ENCODE data around the gene ELAVL4.
A peak's percentile ranks its signal among the peaks of the same experiment; 100 is the strongest.

Gene ELAVL4

DNA sequence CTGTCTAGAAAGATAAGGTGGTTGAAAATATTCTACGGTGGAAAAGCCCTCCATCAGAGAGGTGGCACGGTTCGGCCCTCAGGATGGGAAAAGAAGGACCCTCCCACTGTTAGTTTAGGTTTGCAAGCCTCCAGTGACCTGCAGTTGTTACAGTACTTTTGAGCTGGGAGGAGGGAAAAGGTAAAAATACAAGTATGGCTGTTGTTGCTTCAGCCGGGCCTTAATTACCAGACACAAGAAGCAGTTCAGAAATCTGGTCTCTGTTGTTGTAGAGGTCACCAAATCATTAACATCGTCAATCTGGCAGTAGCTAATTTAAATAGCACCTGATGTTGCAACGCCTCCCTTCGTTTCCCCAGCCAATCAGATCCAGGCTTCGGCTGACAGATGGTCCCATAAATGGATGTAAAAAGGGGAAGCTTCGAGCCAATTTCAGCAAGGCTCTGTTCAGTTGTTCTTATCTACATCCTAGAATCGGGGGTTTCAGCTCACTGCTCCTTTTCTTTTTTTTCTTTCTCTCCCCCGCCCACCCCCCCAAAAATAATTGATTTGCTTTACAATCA is at the start of gene ELAVL4:
Gene ELAVL4, plus strand, starts transcription at position 424 of the 563 bp plus-strand sequence. CDS start 270 bp downstream, outside the sequence.
- no peak for DNase-seq

DNA sequence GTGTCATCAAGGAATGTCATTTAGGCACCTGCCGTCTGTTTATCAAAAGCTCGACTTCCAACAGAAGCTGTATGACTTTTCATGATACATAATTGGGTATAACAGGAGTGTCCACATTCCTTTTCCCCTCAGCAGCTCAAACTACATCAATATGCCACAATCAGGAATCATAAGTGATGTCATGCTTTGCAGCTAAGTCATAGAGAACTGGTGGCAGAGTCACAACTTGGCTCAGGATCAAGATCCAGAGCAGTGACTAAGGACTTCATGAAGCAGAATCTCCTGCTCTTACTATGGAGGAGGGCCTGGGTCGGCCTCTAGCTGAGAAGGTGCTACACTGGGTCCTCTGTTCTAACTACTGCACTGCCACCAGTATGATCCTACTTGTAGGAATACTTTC is 48.4 kb upstream of the ELAVL4 start:
- peak; percentile 13 for DNase-seq

DNA sequence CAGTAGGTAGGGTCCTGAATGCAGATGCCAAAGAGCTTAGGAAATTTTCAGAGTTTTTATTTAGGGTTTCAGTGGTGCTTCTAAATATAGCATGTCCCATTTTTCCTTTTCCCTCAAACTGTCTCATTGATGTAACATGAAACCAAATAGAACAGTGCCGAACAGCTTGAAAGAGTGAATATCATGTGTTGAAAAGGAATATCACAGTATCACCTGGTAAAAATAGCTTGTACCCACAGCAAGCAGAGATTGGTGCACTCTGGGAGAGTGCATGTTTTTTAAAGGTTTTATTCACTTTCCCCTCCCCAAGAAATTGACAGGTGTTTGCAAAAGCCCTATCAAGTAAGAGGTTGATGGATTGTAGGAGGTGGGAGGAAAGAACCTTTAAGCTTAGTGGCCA is 41.9 kb upstream of the ELAVL4 start:
- no peak for DNase-seq

DNA sequence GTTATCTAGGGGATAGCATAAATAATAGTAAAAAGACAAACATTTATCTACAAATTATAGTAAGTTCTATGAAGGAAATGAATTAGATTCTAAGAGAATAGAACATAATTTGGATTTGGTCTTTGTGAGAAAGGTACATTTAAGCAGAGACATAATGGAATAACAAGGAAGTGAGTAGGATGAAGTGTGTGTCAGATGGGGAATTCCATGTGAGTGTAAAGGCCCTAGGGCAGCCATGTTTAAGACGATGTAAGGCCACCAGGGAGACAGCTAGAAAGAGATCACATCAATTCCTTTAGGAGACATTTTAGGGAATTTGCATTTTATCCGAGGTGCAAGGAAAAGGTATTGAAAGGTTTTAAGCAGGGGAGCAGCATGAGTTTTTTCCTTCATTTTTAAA is 33.8 kb upstream of the ELAVL4 start:
- no peak for DNase-seq

DNA sequence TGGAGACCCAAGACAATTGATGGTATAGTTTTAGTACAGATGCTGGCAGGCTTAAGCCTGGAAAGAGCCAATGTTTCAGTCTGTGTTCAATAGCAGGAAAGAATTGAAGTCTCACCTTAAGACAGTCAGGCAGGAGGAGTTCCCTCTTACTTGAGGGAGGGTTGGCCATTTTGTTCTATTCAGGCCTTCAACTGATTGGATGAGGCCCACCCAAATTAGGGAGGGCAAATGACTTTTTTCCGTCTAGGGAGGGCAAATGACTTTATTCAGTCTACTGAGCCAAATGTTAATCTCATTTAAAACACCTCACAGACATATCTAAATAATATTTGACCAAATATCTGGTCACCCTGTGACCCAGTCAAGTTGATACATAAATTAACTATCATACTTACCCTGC is 31.4 kb upstream of the ELAVL4 start:
- no peak for DNase-seq

DNA sequence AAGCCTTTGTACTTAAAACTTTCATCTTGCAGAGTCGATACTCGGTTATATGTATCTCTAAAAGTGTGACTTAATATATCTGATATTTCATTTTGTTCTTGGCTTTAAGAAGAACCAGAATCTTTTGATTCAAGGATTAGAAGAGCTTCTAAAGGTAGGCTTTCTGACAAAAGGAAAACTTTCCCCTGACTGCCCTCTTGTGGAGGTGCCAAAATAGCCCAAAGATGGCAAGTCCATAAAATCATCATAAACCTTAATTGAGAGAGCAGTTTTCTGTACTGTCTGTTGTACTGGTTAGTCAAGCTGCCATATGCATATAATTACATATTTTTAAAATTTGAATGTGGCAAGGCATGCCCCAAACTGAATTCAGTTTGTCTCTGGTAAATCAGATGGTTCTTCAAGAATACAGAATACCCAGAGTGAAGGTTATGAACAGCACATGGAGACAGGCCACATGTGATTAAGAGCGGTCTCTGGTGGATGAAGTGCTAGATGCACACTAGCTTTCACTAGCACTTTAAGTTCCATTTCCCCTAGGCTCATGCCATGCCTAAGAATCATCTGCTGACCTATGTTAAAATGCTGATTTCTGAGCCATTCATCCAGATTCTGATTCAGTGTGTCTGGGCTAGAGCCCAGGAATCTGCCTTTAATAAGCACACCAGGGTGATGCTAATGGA is 27.7 kb upstream of the ELAVL4 start:
- peak; percentile 55 for DNase-seq

DNA sequence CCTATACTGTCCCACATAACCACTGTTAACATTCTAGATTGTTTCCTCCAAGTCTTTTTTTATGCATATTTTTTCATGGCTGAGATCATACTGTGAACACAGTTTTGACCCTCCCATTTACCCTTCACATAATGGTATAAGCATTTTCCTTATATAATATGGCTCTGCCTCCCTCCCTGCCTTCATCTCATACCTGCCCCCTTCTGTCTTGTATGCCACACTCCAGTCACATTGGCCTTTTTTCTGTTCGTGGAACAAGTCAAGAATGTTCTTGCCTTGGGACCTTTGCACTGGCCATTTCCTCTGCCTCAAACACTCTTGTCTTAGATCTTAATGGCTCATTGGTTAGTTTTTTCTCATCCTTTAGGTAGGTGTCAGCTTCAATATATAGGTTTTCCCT is 24.3 kb upstream of the ELAVL4 start:
- no peak for DNase-seq

DNA sequence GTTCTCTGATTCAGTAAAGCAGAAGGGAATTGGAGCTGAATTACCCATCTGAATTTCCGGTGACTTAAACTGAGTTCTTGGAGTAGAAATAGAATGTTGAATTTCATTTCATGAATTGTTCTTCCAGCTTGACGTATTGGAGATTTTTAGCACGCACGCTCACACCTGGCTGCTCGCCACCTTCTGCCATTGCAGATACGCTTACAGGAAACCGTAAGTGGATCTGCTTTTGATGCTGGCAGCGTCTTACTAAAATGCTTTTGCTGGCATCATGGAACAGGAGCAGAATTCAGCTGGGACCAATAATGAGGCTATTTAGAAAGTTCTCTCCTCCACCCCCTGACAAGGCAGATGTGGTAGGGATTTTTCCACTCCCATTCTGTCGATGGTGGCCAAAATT is 17.7 kb upstream of the ELAVL4 start:
- DNase-seq, result peak; percentile 82

DNA sequence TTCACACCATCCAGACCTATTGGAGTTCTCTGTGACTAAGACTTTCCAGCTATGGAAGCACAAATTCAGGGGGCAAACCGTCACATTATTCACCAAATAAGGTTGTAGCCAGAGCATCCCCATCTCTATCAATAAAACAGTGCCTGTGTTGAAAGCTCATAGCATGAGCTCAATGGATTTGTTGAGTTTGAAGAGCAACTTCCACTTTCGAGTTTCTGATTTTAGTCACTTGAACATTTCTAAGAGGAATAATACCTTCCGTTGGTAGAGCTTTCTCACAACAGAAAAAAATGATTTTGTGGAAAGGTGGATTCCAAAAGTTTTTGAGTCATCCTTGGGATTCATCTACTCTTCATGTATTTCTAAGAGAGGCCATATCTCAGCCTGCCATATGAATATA is 13.0 kb upstream of the ELAVL4 start:
- DNase-seq, result no peak

DNA sequence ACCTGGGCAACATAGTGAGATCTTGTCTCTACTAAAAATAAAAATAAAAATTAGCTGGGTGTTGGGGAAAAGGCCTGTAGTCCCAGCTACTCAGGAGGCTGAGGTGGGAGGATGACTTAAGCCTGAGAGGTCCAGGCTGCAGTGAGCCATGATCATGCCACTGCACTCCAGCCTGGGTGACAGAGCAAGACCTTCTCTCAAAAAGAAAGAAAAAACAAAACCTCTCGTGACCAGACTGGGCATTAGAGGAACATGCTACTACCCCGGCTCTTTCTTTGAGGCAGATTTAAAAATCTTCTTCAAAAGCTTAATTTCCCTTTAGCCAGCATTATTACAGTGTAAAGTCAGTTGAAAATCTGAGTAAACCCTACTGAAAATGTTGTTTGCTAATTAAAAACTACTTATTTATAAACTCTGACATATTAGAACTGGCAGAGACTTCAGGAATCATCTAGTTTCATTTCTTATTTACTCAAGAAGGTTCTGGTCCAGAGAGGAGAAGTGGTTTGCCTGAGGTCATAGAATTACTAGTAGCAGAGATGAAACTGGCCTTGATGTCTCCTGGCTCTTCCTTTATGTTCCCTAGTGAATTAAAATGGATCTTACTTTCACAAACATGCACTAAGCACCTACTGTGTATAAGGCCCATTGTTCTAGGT is 11.6 kb upstream of the ELAVL4 start:
- peak; percentile 13 for DNase-seq

DNA sequence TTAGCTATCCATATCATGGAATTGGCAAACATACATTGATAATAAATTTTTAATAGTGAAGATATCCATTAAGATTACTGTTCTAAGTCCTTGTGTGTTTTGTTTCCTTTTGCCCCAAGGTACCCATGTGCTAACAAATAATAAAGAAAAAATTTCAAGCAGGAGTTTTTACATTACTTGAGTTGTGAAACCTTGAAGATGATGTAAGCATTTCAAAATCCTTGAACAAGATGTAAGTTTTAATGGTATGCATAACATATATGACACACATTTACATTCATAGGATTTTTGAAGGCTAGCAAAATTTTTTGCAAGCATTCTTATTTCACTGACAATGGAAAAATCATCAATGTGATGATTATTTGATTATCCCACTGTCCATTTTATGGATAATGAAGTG is 10.9 kb upstream of the ELAVL4 start:
- DNase-seq, result no peak

DNA sequence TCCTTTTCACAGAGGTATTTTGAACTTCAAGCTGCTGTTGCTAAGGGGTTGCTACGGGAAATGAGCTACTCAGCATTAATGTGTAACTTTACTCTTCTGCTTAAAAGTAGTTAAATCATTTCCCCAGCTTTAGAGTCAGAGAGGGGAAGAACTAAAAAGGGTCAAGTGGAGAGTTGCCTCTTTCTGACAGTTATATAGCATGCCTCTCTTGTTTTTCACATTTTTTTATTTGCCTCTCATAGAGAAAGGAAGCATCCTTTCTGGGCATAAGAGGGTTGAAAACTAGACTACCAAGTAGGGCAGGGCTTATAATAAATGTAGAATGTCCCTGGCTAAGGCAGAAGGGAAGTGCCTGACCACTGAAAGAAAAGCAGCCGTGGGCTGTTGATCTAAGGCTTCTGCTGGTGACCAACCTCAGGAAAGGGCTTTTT is 10.1 kb upstream of the ELAVL4 start:
- DNase-seq, result no peak

DNA sequence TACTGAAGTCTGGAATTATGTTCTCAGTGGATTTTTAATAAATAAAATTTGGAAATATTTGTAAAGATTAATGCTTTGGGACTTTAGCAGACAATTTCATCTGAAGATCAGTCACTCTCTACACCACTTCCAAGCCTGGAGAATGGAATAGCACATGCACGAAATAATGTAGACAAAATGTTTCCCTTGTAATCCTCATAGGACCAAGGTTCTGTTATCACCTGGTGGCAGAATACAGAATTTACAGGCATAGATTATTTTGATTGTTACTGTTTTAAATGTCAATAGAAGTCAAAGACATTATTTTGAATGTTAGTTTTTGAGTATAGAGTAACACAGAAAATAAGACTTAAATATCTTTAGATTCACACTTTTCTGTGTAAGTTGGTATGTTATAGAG is 9.1 kb upstream of the ELAVL4 start:
- no peak for DNase-seq

DNA sequence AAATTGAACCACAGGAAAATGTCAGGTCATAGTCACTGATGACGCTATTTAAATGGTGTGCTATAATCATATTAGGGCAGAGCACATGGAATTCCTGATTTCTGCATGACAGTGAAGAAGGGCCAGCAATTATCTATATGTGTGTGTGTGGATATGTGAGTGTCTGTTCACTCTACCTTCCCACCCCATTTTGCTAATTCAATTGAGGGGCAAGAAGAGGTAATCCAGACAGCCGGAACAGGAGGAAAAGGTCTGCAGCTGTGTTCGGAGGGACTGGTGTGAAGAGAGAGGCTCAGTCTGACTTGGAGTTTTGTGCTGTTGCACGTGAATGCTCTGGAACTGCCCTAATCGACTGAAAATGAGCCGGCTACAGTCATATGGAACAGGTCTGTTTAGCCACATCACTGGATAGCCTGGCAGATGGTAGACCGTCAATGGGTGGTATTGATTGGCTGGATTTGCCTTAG is 5.1 kb upstream of the ELAVL4 start:
- DNase-seq, result no peak

DNA sequence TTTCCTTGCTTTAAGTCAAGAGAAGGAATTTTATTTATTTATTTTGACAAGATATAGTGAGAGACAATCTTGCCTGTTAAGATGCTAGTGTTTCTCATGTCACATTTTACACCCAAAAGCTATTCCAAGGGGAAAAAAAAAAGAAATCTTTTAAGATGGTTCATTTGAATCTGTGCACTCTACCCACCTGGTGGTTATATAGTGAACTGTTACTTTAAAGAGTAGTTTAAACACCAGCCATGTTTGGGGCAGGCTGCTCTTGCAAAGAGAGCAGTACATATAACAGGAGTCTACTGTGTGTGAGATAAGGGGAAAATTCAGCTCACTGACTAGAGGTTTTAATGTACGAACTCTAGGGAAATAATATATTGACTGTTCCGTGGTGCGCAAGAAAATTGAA is 3.3 kb upstream of the ELAVL4 start:
- DNase-seq, result no peak

DNA sequence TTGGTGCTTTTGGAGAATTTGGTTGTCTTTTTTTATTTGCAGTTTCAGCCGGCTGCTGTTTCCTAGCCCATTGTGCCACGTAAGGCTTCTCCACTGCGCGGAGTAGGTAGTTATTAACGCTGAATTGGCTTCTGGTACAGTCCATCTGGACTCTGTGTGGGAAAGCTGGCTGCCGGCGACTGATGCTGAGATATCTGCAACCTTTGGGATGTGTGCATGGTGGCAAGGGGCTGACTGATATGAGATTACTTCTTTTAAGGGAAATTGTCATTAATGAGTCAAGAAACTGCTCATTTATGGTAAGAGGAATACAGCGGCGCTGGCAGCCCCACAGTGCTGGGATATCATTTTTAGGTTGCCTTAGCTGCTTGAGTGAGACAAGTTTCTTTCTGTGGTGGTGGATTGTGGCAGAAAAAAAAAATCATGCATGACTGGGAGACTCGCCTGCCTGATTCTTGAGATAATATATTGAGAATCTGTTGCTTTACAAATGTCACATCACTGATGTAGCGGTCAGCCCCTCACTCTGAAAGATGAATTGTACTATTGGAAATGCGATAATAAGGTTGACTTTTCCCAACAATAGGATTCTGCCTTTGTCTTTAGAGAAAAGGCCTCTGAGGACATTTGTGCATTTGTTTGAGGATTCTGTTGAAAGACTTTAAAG is 2.5 kb upstream of the ELAVL4 start:
- no peak for DNase-seq

DNA sequence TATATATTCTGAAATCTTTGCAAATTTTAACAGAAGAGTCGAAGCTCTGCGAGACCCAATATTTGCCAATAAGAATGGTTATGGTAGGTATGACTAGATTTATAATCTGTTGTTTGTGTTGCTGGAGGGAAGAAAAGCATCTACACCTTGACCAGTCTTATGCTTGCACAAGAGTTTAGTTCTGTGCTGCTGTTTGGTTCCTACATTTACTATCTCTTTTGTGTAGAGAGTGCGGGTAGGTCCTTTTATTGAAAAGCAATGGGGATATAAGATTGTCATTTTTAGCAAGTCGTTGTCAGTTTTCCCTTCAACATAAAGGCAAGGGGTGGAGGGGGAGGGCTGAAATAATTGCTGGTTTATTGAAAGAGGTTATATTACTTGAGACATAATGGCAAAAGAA is 396 bp downstream of the ELAVL4 start:
- no peak for DNase-seq

DNA sequence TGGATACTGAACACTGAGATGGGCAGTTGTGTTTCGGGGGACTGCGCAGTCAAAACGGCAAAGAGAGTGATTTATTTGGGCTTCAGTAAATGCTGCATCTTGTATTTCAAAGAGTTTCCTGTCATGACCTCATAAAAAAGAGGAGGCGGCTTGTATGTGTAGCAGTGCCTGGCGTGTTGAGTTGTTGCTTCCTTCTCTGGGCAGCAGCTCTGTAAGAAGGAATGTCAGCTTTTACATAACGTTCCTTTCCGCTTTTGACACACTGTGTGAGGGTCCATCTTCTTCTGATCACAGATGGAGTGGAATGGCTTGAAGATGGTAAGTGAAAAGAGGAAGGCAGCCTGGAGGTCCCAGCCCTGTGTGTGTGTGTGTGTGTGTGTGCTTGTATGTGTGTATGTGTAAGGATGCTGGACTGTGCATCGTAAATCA is 941 bp downstream of the ELAVL4 start:
- DNase-seq, result peak; percentile 40

DNA sequence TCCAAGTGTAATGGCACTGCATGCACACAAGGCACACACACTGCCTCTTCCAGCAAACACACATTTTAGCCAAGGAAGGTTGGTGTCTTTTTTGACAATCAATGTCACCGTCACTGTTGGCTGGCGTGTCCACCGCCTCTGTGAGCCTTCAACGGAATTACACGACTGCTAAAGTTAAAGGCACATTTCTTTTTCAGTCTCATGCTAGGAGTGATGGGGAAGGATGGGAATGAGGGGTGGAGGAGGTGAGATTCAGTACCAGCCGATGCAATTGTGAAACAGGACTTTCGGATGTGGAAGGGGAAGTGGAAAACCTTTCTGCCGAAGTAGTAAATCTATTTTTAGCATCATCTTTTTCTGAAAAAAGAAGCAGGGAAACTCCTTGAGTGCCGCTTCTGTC is 1.4 kb downstream of the ELAVL4 start:
- DNase-seq, result no peak

DNA sequence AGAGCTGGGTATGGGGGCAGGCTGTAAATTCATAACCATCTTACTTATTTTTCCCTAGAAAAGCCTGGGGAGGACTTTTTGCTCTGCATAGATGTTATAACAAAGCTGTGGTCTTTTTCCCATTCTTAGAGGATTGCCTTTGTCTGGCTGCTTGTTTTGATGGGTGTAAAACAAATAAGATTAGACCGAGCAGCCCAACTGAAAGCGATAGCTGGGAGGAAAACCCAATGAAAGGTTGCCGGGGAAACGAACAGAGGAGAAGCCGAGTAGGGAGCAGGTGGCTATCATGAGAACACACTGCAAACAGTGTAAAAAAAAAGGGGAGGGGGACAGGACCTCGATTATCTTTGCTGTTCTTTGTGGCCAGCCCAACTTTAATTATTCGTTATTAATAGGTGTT is 1.9 kb downstream of the ELAVL4 start:
- DNase-seq, result peak; percentile 95

DNA sequence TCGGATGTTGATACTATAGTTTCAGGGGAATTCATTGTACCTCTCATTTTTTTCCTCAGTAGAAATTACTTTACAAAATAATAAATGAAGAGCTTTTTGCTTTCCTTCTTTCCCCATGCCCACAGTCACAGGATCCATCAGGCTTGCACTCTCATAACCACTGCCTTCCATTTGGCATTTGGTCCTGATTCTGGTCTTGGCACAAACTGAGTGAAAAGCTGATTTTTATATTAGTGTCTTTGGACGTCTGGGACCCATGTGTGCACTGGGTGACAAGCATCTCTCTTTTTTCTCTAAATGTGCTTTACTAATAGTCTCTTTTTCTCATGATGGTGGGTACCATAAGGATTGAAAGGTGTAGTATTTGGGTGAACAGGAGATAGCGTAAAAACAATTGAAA is 2.8 kb downstream of the ELAVL4 start:
- DNase-seq, result peak; percentile 52

DNA sequence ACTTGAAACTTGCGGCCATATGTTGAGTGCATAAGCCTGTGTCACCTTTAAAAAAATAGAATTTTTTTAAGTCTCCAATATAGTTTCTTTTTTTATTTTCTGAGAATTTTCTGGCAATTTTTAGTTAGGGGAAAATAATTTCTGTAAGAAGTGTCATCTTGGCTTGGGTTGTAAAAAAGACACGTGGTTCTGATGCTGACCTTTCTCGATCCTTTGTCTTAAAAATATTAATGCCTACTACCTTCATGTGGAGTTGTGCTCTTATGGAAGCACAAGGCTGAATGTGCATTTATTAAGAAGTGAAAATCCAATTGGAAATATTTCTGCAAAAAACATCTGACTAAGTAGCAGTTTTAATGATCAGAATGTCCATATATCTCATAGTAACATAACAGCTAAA is 3.5 kb downstream of the ELAVL4 start:
- DNase-seq, result no peak

DNA sequence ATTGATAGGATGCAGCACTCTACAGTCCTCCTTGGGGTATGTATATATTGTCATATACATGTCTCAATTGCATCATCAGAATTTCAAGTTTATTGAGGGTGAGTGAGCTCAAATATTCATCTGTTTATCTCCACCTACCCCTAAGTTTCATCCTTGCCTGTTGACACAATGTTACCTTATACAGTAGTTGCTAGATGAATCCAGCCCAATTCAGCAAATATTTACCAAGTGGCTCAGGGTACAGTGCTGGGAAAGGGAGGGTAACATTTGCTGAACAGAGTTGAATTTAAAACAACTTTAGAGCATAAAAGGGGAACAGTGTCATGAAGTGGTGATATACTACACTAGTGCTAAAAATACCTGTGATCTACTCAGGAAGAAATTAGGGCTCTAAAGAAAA is 14.4 kb downstream of the ELAVL4 start:
- DNase-seq, result no peak
